RWPE2 (cell line): Measurements from ENCODE around the gene SRY.

ENCODE experiments used
- ATAC-seq: fragments of 200-7000 bp; cut with Tn5 transposase; 3 replicates; pipeline ENCODE4 v1.9.1; 2021; ENCODE audit warnings: low read depth
- DNase-seq: peaks from one replicate; pipeline ENCODE4 v3.0.0-alpha.2; 2020; ENCODE audit warnings: low spot score
- H3K27ac ChIP-seq: fragments of 450-650 bp; 2 replicates; pipeline ENCODE4 v1.5.1; 2017; ENCODE audit warnings: mild to moderate bottlenecking; ENCODE audit not compliant: poor library complexity, severe bottlenecking
- H3K27me3 ChIP-seq: fragments of 250-450 bp; sonication (Bioruptor Pico); 2 replicates; pipeline ENCODE4 v1.5.1; 2021; ENCODE audit warnings: mild to moderate bottlenecking, moderate library complexity; ENCODE audit not compliant: insufficient read depth, poor library complexity, severe bottlenecking
- H3K36me3 ChIP-seq: fragments of 250-450 bp; sonication (Bioruptor Pico); 2 replicates; pipeline ENCODE4 v1.5.1; 2020; ENCODE audit warnings: low read depth, mild to moderate bottlenecking, moderate library complexity
- H3K4me1 ChIP-seq: fragments of 250-450 bp; sonication (Bioruptor Pico); 2 replicates; pipeline ENCODE4 v1.5.1; 2021; ENCODE audit warnings: mild to moderate bottlenecking, moderate library complexity; ENCODE audit not compliant: insufficient read depth, poor library complexity, severe bottlenecking
- H3K4me3 ChIP-seq: fragments of 250-450 bp; sonication (Bioruptor Pico); 2 replicates; pipeline ENCODE4 v1.5.1; 2021; ENCODE audit warnings: mild to moderate bottlenecking, moderate library complexity; ENCODE audit not compliant: severe bottlenecking
- H3K9me3 ChIP-seq: fragments of 250-450 bp; sonication (Bioruptor Pico); 2 replicates; pipeline ENCODE4 v1.5.1; 2021; ENCODE audit warnings: mild to moderate bottlenecking, moderate library complexity; ENCODE audit not compliant: severe bottlenecking
- TF ChIP-seq, protein P1 (sequence below): fragments of 450-650 bp; IDR thresholded peaks from one replicate; pipeline ENCODE4 v1.5.1; 2017; ENCODE audit warnings: mild to moderate bottlenecking, moderate library complexity; ENCODE audit not compliant: poor library complexity, severe bottlenecking

The SRY gene

GRCh38 chrY:2786876-2787512 lies 488 bp downstream of the SRY start:
- peaks cover 31% of the 10 kb centered on the region for H3K27me3 ChIP-seq
- peak overlapping the region; percentile 20 for H3K4me3 ChIP-seq
- no peaks in the 10 kb centered on the region for H3K9me3 ChIP-seq
- TF ChIP-seq, protein P1, sequence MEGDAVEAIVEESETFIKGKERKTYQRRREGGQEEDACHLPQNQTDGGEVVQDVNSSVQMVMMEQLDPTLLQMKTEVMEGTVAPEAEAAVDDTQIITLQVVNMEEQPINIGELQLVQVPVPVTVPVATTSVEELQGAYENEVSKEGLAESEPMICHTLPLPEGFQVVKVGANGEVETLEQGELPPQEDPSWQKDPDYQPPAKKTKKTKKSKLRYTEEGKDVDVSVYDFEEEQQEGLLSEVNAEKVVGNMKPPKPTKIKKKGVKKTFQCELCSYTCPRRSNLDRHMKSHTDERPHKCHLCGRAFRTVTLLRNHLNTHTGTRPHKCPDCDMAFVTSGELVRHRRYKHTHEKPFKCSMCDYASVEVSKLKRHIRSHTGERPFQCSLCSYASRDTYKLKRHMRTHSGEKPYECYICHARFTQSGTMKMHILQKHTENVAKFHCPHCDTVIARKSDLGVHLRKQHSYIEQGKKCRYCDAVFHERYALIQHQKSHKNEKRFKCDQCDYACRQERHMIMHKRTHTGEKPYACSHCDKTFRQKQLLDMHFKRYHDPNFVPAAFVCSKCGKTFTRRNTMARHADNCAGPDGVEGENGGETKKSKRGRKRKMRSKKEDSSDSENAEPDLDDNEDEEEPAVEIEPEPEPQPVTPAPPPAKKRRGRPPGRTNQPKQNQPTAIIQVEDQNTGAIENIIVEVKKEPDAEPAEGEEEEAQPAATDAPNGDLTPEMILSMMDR, result no peak
- H3K36me3 ChIP-seq, result no peaks in the 10 kb centered on the region
- no peaks in the 10 kb centered on the region for H3K4me1 ChIP-seq
- DNase-seq (no peak), ATAC-seq (peak; percentile 77)
- H3K27ac ChIP-seq, result no peak overlapping the region
